Measurements from ENCODE around the gene PTPRN2. TPM values are rescaled to one million over a fixed set of nuclear protein-coding genes. Genes with fewer than 3 reads are reported as not detected.

Gene PTPRN2
- total and polyA plus RNA-seq, 8 donors, result 12.2 to 49.2 (median 31.8) TPM

- no peak for TF ChIP-seq CTCF (IDR thresholded peaks at IDR 0.05)
- H3K36me3 ChIP-seq, result no peaks in the 10 kb centered on the region
- H3K27ac ChIP-seq, result no peak overlapping the region
- no peaks in the 10 kb centered on the region for H3K9me3 ChIP-seq
- ATAC-seq, result no peak
- FAIRE-seq, result no peak
- 96% methylated on average over 12 to 13 of the region's 13 CpGs for WGBS, 2 donors
- H3K4me3 ChIP-seq, result no peak overlapping the region
- intact Hi-C loops (cut with DNase I), result no loop called here
- no peak for DNase-seq
- no peaks in the 10 kb centered on the region for H3K4me1 ChIP-seq
- H3K27me3 ChIP-seq, result no peaks in the 10 kb centered on the region
Observed at GRCh38 chr7:157646551-157646950, 941.1 kb downstream of the PTPRN2 start.

- Histone ChIP-seq H3K9me3 (no peaks in the 10 kb centered on the region), H3K4me1 (no peaks in the 10 kb centered on the region), H3K4me3 (no peak overlapping the region), H3K36me3 (no peaks in the 10 kb centered on the region), H3K27me3 (no peaks in the 10 kb centered on the region), H3K27ac (no peak overlapping the region)
- DNase-seq (no peak), FAIRE-seq (no peak), ATAC-seq (no peak)
- TF ChIP-seq CTCF (IDR thresholded peaks at IDR 0.05), result no peak
- intact Hi-C loops (cut with DNase I), result no loop called here
- WGBS, 2 donors, result 90 to 92% methylated on average over 12 of the region's 12 CpGs
Observed at GRCh38 chr7:157645539-157645938, 942.1 kb downstream of the PTPRN2 start.

GRCh38 chr7:157644946-157645345 lies 942.7 kb downstream of the PTPRN2 start:
- TF ChIP-seq CTCF (IDR thresholded peaks at IDR 0.05), result no peak
- no peak for ATAC-seq
- H3K9me3 ChIP-seq, result no peaks in the 10 kb centered on the region
- no peaks in the 10 kb centered on the region for H3K36me3 ChIP-seq
- no peak overlapping the region for H3K4me3 ChIP-seq
- DNase-seq, result no peak
- intact Hi-C loops (cut with DNase I), result no loop called here
- H3K27ac ChIP-seq, result no peak overlapping the region
- no peaks in the 10 kb centered on the region for H3K4me1 ChIP-seq
- FAIRE-seq, result no peak
- H3K27me3 ChIP-seq, result no peaks in the 10 kb centered on the region
- WGBS, 2 donors, result 92 to 96% methylated on average over 12 of the region's 12 CpGs

GRCh38 chr7:157643525-157643970 lies 944.1 kb downstream of the PTPRN2 start:
- intact Hi-C loops (cut with DNase I), result no loop called here
- no peaks in the 10 kb centered on the region for H3K4me1 ChIP-seq
- H3K27ac ChIP-seq, result no peak overlapping the region
- TF ChIP-seq CTCF (IDR thresholded peaks at IDR 0.05), result no peak
- H3K36me3 ChIP-seq, result no peaks in the 10 kb centered on the region
- ATAC-seq (no peak), DNase-seq (no peak), FAIRE-seq (no peak)
- no peaks in the 10 kb centered on the region for H3K27me3 ChIP-seq
- 93 to 94% methylated on average over 23 of the region's 23 CpGs for WGBS, 2 donors
- H3K4me3 ChIP-seq, result no peak overlapping the region
- H3K9me3 ChIP-seq, result no peaks in the 10 kb centered on the region

GRCh38 chr7:157641866-157642265 lies 945.8 kb downstream of the PTPRN2 start:
- Histone ChIP-seq H3K36me3 (no peaks in the 10 kb centered on the region), H3K27me3 (no peaks in the 10 kb centered on the region), H3K4me1 (no peaks in the 10 kb centered on the region), H3K27ac (no peak overlapping the region), H3K9me3 (no peaks in the 10 kb centered on the region), H3K4me3 (no peak overlapping the region)
- TF ChIP-seq CTCF (IDR thresholded peaks at IDR 0.05), result no peak
- DNase-seq (no peak), ATAC-seq (no peak), FAIRE-seq (no peak)
- WGBS, 2 donors, result 90 to 91% methylated on average over 8 of the region's 8 CpGs
- intact Hi-C loops (cut with DNase I), result no loop called here
